Pons (tissue), 1 donor: ENCODE measurements around the gene TMEM258.
A peak's percentile ranks its signal among the peaks of the same experiment; 100 is the strongest.

Experiments used
- DNase-seq: peaks from one replicate; pipeline ENCODE4 v3.0.0-alpha.2; 2016; ENCODE audit warnings: low spot score

TMEM258 gene

GRCh38 chr11:61775606-61776554, 16.5 kb downstream of the TMEM258 start:
- DNase-seq: no peak

DNA sequence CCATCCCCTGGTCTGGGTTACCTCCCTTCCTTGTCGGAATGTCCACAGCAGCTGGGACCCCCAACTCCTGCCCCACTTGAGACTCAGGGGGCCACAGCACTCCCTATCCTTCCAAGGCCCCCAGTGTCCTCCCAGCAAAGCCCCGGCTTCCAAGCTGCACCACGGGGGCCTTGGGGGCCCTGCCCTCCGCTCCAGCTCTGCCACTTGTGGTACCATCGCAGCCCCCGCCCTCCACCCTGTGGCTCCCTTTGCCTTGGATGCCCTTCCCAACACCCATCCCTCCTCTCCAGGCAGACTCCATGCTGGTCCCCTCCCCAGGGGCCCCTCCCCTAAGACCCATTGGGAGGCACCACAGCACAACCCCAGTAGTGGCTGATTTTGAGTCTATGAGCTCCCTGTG, 17.3 kb downstream of the TMEM258 start:
- no peak for DNase-seq

- no peak for DNase-seq
These were observed 18.0 kb downstream of the TMEM258 start for GRCh38 chr11:61774411-61774810.

DNA sequence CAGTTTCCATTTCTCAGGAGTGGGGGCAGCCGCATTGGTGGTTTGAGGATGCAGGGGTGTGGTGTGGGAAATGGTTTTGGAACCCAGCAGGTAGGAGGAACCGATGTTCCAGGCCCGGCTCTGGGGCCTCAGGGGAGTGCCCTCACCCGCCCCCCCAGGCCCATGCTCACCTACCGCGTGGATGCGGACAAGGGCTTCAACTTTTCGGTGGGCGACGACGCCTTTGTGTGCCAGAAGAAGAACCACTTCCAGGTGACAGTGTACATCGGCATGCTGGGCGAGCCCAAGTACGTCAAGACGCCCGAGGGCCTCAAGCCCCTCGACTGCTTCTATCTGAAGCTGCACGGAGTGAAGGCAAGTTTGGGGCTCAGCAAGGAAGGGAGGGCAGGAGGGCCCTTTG, 18.6 kb downstream of the TMEM258 start:
- no peak for DNase-seq

DNA sequence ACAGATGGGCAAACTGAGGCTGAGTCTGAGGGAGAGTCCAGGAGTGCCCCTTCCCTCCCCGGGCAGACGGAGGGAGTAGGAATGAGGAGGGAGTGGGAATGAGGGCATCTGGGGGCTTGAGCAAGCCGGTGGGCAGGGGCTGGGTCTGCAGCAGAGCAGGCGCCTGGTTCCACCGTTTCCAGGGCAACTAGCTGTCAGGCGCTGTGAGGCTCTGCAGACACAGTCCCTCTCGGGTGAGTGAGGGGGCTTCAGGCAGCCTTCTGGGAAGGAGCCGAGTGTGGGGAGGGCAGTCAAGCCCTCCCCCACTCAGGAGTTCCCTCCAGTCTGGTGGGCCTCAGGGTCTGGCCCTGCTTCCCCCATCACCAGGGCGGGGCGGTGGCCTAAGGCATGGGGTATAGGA, 19.0 kb downstream of the TMEM258 start:
- no peak for DNase-seq

DNA sequence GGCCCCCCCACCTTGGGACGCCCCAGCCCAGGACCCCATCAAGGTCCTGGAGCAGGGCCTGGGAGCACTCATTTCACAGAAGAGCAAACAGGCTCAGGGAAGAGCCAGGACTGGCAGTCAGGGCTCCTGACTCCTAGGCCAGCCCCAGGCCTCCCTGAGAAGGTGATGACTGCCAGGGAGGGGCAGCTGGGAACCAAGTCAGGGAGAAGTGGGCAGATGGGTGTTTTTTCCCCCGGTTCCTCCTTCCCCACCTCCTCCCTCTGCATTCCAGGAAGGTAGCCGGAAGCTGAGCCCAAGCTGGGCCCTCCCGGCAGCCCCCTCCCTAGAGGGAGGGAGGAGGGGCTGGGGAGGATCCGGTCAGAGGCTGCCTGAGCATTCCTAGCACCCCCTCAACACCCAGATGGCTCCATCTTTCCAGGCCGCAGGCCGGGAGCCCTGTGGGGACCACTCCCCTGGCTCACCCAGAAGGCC, 20.4 kb downstream of the TMEM258 start:
- DNase-seq: no peak

DNA sequence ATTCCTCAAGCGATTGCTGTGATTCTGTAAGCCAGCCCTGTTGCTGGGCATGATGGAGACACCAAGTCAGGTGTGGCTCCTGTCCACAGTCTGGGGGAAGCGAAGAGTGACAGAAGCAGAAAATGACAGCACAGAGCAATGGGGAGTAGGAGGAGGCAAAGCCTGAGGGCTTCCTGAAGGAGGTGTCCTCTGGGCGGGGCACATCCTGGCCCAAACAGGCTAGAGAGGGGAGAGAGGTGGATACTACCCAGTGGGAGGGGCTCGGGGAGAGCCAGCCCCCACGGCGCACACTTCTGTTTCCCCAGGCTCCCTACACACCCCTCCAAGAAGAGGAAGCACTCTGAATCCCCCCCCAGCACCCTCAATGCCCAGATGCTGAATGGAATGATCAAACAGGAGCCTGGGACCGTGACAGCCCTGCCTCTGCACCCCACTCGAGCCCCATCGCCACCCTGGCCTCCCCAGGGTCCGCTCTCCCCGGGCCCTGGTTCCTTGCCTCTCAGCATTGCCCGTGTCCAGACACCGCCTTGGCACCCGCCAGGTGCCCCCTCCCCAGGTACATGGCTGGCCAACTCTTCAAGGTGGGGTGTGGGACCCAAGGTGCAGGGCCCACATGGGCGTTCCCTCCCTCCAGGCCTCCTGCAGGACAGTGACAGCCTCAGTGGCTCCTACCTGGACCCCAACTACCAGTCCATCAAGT, 21.1 kb downstream of the TMEM258 start:
- DNase-seq: no peak

DNA sequence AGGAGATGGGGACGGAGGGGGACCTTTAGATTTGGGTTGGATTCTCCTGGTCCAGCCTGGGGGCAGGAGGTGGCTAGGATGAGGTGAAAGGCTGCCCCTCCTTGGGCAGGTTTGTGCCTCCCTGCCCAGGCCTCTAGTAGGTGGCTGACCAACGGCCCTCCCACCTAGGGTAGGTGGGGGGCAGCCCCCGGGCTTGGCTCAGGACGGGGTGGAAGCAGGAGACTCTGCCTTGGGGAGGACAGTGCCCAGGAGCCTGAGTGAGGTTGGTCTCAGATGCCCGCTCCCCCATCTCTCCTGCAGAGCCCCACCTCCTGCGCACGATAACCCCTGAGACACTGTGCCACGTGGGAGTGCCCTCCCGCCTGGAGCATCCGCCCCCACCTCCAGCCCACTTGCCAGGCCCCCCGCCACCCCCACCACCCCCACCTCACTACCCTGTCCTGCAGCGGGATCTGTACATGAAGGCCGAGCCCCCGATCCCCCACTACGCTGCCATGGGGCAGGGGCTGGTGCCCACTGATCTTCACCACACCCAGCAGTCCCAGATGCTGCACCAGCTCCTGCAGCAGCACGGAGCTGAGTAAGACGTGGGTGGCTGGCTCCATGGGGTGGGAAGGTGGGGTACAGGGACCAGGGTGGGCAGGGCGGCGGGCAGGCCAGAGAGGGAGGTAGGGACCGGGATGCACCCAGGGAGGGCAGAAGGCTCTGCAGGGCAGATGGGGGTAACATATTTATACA, 22.3 kb downstream of the TMEM258 start:
- DNase-seq: no peak

- no peak for DNase-seq
These were observed 23.1 kb downstream of the TMEM258 start for GRCh38 chr11:61769169-61769920.

DNA sequence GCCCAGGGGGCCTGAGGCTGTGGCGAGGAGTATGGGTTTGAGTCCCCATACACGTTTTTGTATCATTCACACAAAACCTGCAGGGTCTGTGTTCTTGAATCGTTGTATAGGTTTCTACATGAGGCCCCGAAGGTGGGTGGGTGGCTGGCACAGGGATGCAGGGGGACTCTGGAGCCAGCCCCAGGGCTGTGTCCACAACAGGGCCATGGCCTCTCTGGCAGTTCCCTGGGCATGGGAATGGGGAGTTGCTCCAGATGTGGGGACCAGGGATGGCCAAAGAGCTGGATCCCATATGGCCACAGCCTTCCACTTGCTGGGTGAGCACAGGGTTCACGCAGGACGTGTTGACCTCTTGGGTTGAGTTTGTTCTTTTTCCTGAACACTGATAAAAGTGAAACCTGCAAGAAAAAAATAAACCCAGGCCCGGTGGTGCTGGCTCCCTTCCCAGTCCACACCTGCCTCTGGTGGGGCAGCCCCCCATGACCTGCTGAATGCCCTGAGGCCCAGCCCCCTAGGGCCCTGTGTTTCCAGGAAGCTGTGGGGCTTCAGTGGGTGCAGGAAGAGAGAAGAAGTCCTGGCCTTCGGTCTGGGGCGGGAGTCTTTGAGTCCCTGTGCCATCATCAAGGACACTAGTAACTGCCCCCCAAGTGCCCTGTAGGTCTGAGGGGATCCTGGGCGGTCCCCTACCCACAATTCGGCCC, 23.9 kb downstream of the TMEM258 start:
- DNase-seq: no peak

- DNase-seq: no peak
These were observed 26.0 kb downstream of the TMEM258 start for GRCh38 chr11:61766353-61766841.

DNA sequence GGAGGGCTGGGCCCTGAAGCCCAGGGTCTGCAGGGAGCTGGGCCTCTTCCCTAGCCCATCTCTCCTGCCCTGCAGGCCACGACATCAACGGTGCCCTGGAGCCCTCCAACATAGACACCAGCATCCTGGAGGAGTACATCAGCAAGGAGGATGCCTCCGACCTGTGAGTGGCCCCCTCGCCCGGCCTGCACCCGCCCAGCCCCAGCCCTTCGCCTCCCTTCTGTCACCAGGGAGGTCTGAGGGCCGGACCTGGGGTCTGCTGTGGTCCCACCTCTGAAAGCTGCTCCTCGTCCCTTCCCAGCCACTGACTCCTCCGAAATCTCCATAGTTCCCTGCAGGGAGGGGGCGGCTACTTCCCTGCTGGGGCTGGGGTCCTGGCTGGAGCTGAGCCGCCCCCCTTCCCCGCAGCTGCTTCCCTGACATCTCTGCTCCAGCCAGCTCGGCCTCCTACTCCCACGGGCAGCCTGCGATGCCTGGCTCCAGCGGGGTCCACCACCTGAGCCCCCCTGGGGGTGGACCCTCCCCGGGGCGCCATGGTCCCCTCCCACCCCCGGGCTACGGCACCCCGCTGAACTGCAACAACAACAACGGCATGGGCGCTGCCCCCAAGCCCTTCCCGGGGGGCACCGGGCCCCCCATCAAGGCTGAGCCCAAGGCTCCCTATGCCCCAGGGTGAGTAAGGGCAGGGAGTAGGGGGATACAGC, 26.7 kb downstream of the TMEM258 start:
- DNase-seq: no peak

DNA sequence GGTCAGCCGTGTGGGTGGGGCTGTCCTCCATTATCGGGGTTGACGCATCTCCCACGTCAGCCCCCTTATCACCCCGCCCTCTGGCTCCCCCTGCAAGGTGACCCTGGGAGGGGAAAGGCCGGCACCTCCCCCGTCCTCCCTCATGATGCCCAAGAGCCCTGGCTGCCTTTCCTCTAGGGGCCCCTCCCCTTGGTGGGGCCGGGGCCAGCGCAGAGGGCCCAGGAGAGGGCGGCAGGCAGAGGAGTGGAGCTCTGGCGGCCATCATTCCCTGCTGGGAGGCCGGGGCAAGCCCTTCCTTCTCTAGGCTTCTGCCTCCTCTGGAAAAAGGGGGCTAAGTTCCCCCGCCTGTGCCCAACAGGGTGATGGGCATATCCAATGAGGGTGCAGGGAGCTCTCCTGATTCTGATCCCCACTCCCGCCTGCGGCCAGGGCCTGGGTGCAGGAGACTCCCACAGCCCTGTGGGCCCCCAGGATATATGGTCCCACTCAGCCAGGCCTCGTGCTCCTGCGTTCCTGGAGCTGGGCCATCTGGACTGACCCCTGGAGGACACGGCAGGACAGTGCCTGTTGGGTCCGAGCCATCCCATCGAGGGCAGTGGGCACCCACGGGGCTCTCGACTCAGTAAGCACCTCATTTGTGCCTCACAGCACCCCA, 27.7 kb downstream of the TMEM258 start:
- DNase-seq: no peak

GRCh38 chr11:61763930-61764605, 28.3 kb downstream of the TMEM258 start:
- no peak for DNase-seq

DNA sequence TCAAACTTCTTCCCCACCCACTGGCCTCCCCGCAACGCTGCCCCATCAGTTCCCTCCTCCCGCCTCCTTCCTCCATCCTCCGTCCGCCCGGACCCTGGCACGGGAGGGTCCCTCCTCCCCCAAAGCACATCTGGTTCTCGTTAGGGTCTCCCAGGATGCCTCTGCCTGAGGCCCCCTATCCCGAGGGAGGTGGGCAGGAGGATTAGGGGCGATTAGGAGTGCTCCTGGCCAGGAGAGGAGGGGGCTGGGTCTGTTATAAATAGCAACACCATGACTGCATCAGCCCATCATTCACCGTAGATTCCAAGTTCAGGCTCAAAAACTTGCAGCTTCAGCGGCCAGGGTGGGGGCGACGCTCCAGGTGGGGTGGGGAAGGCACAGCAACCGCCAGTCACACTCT, 29.6 kb downstream of the TMEM258 start:
- no peak for DNase-seq

GRCh38 chr11:61762223-61762615, 30.2 kb downstream of the TMEM258 start:
- no peak for DNase-seq

GRCh38 chr11:61761440-61762222, 30.8 kb downstream of the TMEM258 start:
- DNase-seq: no peak

DNA sequence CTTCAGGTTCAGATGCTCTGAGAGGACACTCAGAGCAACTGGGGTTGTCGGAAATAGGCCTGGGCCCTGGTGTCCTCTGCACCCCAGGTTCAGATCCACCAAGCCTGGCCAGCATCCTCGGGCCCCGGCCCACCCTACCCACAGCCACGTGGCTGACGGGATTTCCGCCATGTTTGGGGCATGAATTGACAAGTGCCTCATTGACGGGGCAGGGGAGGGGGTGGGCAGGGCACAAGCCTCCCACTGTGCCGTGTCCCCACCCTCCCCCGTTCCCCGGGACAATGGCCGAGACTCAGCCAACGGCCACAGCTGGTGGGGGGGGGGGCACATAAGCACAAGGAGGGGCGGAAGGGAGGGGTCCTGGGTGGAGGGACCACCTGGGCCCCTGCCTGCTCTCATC, 31.5 kb downstream of the TMEM258 start:
- DNase-seq: peak; percentile 94
